ENCODE measurements around the gene DRD3. TPM values are rescaled to one million over a fixed set of nuclear protein-coding genes. Genes with fewer than 3 reads are reported as not detected.

DRD3 gene
- total and polyA plus RNA-seq, 2 experiments from 2014 or later = 0.21 to 0.65 TPM

DNA sequence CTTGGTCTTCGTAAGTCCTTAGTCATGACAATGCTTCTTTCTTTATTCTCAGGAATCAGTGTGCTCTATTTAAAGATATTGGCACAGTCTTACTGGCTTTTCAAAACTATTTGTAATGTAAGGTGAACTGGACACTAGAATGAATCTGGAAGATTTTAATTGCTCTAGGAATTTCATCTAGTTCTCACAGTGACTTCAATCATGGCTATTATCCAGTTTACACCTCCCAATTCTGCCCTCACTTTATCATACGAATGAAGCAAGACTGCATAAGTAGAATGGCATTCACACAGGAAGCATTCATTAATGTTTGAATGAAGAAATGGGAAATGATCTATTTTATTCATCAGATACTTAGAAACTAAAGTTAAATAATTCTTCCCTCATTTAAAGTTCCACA lies 26.7 kb upstream of the DRD3 start:
- H3K4me1 ChIP-seq (ENCODE audit: insufficient read depth) = peaks cover 4% of the 10 kb centered on the region; the same call in 1 of the 2 replicates
- Mint-ChIP-seq H3K4me1 (peaks cover 6% of the 10 kb centered on the region; the same call in 2 of the 3 replicates), H3K36me3 (ENCODE audit: low read depth) (no peaks in the 10 kb centered on the region), H3K9me3 (peaks cover 3% of the 10 kb centered on the region; the same call in 1 of the 3 replicates), H3K4me3 (no peak overlapping the region), H3K27ac (no peak overlapping the region), H3K27me3 (ENCODE audit: insufficient read depth, low read depth, poor library complexity) (peaks cover under 1% of the 10 kb centered on the region)
- no peak for ATAC-seq
- H3K27me3 ChIP-seq (ENCODE audit: insufficient read depth) = no peaks in the 10 kb centered on the region
- no peak overlapping the region for H3K4me2 ChIP-seq
- H3K4me3 ChIP-seq = no peak overlapping the region
- H3K79me2 ChIP-seq (replicated peaks; ENCODE audit: insufficient read depth) = no peaks in the 10 kb centered on the region
- no peaks in the 10 kb centered on the region for H4K20me1 ChIP-seq (replicated peaks; ENCODE audit: insufficient read depth)
- H3K27ac ChIP-seq (ENCODE audit: low read depth) = no peak overlapping the region
- no peak for TF ChIP-seq ZNF331 (CRISPR knock-in tag; IDR thresholded peaks at IDR 0.05; ENCODE audit: low read depth)
- TF ChIP-seq REST (IDR thresholded peaks at IDR 0.05; ENCODE audit: unreplicated experiment) = no peak
- TF ChIP-seq JUNB (IDR thresholded peaks at IDR 0.05; ENCODE audit: unreplicated experiment) = no peak
- no peak for TF ChIP-seq CTCF (conservative IDR thresholded peaks at IDR 0.05; ENCODE audit: low read depth in 2 of 2)
- TF ChIP-seq EZH2 (IDR thresholded peaks at IDR 0.05; ENCODE audit: low read depth, unreplicated experiment) = no peak
- TF ChIP-seq ZNF114 (CRISPR knock-in tag; IDR thresholded peaks at IDR 0.05) = no peak
- TF ChIP-seq EZH2phosphoT487 (IDR thresholded peaks at IDR 0.05; ENCODE audit: unreplicated experiment) = no peak
- TF ChIP-seq, protein P1, sequence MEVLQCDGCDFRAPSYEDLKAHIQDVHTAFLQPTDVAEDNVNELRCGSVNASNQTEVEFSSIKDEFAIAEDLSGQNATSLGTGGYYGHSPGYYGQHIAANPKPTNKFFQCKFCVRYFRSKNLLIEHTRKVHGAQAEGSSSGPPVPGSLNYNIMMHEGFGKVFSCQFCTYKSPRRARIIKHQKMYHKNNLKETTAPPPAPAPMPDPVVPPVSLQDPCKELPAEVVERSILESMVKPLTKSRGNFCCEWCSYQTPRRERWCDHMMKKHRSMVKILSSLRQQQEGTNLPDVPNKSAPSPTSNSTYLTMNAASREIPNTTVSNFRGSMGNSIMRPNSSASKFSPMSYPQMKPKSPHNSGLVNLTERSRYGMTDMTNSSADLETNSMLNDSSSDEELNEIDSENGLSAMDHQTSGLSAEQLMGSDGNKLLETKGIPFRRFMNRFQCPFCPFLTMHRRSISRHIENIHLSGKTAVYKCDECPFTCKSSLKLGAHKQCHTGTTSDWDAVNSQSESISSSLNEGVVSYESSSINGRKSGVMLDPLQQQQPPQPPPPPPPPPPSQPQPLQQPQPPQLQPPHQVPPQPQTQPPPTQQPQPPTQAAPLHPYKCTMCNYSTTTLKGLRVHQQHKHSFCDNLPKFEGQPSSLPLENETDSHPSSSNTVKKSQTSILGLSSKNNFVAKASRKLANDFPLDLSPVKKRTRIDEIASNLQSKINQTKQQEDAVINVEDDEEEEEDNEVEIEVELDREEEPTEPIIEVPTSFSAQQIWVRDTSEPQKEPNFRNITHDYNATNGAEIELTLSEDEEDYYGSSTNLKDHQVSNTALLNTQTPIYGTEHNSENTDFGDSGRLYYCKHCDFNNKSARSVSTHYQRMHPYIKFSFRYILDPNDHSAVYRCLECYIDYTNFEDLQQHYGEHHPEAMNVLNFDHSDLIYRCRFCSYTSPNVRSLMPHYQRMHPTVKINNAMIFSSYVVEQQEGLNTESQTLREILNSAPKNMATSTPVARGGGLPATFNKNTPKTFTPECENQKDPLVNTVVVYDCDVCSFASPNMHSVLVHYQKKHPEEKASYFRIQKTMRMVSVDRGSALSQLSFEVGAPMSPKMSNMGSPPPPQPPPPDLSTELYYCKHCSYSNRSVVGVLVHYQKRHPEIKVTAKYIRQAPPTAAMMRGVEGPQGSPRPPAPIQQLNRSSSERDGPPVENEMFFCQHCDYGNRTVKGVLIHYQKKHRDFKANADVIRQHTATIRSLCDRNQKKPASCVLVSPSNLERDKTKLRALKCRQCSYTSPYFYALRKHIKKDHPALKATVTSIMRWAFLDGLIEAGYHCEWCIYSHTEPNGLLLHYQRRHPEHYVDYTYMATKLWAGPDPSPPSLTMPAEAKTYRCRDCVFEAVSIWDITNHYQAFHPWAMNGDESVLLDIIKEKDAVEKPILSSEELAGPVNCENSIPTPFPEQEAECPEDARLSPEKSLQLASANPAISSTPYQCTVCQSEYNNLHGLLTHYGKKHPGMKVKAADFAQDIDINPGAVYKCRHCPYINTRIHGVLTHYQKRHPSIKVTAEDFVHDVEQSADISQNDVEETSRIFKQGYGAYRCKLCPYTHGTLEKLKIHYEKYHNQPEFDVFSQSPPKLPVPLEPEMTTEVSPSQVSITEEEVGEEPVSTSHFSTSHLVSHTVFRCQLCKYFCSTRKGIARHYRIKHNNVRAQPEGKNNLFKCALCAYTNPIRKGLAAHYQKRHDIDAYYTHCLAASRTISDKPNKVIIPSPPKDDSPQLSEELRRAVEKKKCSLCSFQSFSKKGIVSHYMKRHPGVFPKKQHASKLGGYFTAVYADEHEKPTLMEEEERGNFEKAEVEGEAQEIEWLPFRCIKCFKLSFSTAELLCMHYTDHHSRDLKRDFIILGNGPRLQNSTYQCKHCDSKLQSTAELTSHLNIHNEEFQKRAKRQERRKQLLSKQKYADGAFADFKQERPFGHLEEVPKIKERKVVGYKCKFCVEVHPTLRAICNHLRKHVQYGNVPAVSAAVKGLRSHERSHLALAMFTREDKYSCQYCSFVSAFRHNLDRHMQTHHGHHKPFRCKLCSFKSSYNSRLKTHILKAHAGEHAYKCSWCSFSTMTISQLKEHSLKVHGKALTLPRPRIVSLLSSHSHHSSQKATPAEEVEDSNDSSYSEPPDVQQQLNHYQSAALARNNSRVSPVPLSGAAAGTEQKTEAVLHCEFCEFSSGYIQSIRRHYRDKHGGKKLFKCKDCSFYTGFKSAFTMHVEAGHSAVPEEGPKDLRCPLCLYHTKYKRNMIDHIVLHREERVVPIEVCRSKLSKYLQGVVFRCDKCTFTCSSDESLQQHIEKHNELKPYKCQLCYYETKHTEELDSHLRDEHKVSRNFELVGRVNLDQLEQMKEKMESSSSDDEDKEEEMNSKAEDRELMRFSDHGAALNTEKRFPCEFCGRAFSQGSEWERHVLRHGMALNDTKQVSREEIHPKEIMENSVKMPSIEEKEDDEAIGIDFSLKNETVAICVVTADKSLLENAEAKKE (CRISPR knock-in tag; IDR thresholded peaks at IDR 0.05) = no peak
- no peak for TF ChIP-seq CREB1 (CRISPR knock-in tag; IDR thresholded peaks at IDR 0.05; ENCODE audit: low read depth)
- no peak for TF ChIP-seq POLR2AphosphoS5 (IDR thresholded peaks at IDR 0.05; ENCODE audit: low read depth)
- TF ChIP-seq NANOG (IDR thresholded peaks at IDR 0.05; ENCODE audit: borderline replicate concordance) = no peak
- no peak for TF ChIP-seq STAT1 (IDR thresholded peaks at IDR 0.05; ENCODE audit: unreplicated experiment)
- no peak for TF ChIP-seq ETS1 (IDR thresholded peaks at IDR 0.05)
- peaks cover 16% of the 10 kb centered on the region for H3K9me2 ChIP-seq (ENCODE audit: insufficient read depth)
- H3K36me3 ChIP-seq (ENCODE audit: insufficient read depth) = no peaks in the 10 kb centered on the region
- peak overlapping the region; percentile 78; the same call in 1 of the 2 replicates for H2AFZ ChIP-seq
- DNase-seq (ENCODE audit: low spot score) = no peak
- H3F3A ChIP-seq (replicated peaks; ENCODE audit: low read depth) = no peaks in the 10 kb centered on the region
